Measurements from ENCODE around the gene ARHGAP30.

Gene ARHGAP30

GRCh38 chr1:161111117-161111516, 41.4 kb upstream of the ARHGAP30 start:
- no peak for DNase-seq (ENCODE audit: low read depth)
- no peak overlapping the region for H3K4me3 ChIP-seq (ENCODE audit: low read length)

GRCh38 chr1:161106431-161106830, 36.7 kb upstream of the ARHGAP30 start:
- H3K4me3 ChIP-seq (ENCODE audit: low read length): no peak overlapping the region
- TF ChIP-seq CTCF (conservative IDR thresholded peaks at IDR 0.05; ENCODE audit: low read depth, low read length): no peak
- no peak for DNase-seq (ENCODE audit: low read depth)

More at GRCh38 chr1:161111117-161111516, 41.4 kb upstream of the ARHGAP30 start:
- TF ChIP-seq CTCF (conservative IDR thresholded peaks at IDR 0.05; ENCODE audit: low read depth, low read length): no peak

GRCh38 chr1:161100556-161100955, 30.9 kb upstream of the ARHGAP30 start:
- H3K4me3 ChIP-seq (ENCODE audit: low read length): no peak overlapping the region
- TF ChIP-seq CTCF (conservative IDR thresholded peaks at IDR 0.05; ENCODE audit: low read depth, low read length): no peak
- no peak for DNase-seq (ENCODE audit: low read depth)

GRCh38 chr1:161099090-161099802, 29.6 kb upstream of the ARHGAP30 start:
- peak overlapping the region; percentile 67 for H3K4me3 ChIP-seq (ENCODE audit: low read length)
- no peak for TF ChIP-seq CTCF (conservative IDR thresholded peaks at IDR 0.05; ENCODE audit: low read depth, low read length)
- DNase-seq (ENCODE audit: low read depth): no peak

GRCh38 chr1:161098210-161099068, 28.7 kb upstream of the ARHGAP30 start, which contains the start of gene KLHDC9:
Gene KLHDC9 (plus strand): TSS chr1:161098361. CDS start chr1:161098536, 175 bp downstream.
- peak; percentile 55 for DNase-seq (ENCODE audit: low read depth)
- peak within 1 kb of the TSS; percentile 67 for H3K4me3 ChIP-seq (ENCODE audit: low read length)
- peak; percentile 28 for TF ChIP-seq CTCF (conservative IDR thresholded peaks at IDR 0.05; ENCODE audit: low read depth, low read length)

GRCh38 chr1:161096530-161096929, 26.8 kb upstream of the ARHGAP30 start:
- no peak for DNase-seq (ENCODE audit: low read depth)
- H3K4me3 ChIP-seq (ENCODE audit: low read length): no peak overlapping the region
- TF ChIP-seq CTCF (conservative IDR thresholded peaks at IDR 0.05; ENCODE audit: low read depth, low read length): no peak

All from retinal pigment epithelial cell (primary cell).